ENCODE measurements around the gene UBE2O. TPM values are rescaled to one million over a fixed set of nuclear protein-coding genes. Genes with fewer than 3 reads are reported as not detected.

Gene UBE2O
- total and polyA plus RNA-seq, 8 donors = 10.4 to 19.8 (median 15.9) TPM

- TF ChIP-seq CTCF (IDR thresholded peaks at IDR 0.05) = no peak
- FAIRE-seq (no peak), DNase-seq (no peak), ATAC-seq (no peak)
- intact Hi-C loops (cut with DNase I) = no loop called here
- Histone ChIP-seq H3K36me3 (no peaks in the 10 kb centered on the region), H3K4me3 (no peak overlapping the region), H3K27ac (no peak overlapping the region), H3K4me1 (no peaks in the 10 kb centered on the region), H3K27me3 (no peaks in the 10 kb centered on the region), H3K9me3 (no peaks in the 10 kb centered on the region)
- 94% methylated on average over 6 of the region's 6 CpGs for WGBS, 2 donors
These were observed 30.1 kb downstream of the UBE2O start for GRCh38 chr17:76422860-76423259.

GRCh38 chr17:76422406-76422805, 30.5 kb downstream of the UBE2O start:
- TF ChIP-seq CTCF (IDR thresholded peaks at IDR 0.05) = no peak
- Histone ChIP-seq H3K9me3 (no peaks in the 10 kb centered on the region), H3K36me3 (no peaks in the 10 kb centered on the region), H3K4me3 (no peak overlapping the region), H3K27me3 (no peaks in the 10 kb centered on the region), H3K4me1 (no peaks in the 10 kb centered on the region), H3K27ac (no peak overlapping the region)
- intact Hi-C loops (cut with DNase I) = no loop called here
- ATAC-seq (no peak), DNase-seq (no peak), FAIRE-seq (no peak)
- 94 to 97% methylated on average over 8 of the region's 8 CpGs for WGBS, 2 donors

- no peaks in the 10 kb centered on the region for H3K36me3 ChIP-seq
- no peak overlapping the region for H3K27ac ChIP-seq
- ATAC-seq (peak; percentile 11 to 50 (median 40)), DNase-seq (no peak), FAIRE-seq (no peak)
- intact Hi-C loops (cut with DNase I) = no loop called here
- no peaks in the 10 kb centered on the region for H3K9me3 ChIP-seq
- H3K27me3 ChIP-seq = no peaks in the 10 kb centered on the region
- H3K4me1 ChIP-seq = no peaks in the 10 kb centered on the region
- TF ChIP-seq CTCF (IDR thresholded peaks at IDR 0.05) = no peak
- 70 to 71% methylated on average over 7 of the region's 7 CpGs for WGBS, 2 donors
- H3K4me3 ChIP-seq = no peak overlapping the region
These were observed 31.9 kb downstream of the UBE2O start for GRCh38 chr17:76421044-76421407.

GRCh38 chr17:76420356-76421043, 32.5 kb downstream of the UBE2O start:
- Histone ChIP-seq H3K4me1 (no peaks in the 10 kb centered on the region), H3K27ac (no peak overlapping the region), H3K27me3 (no peaks in the 10 kb centered on the region), H3K36me3 (no peaks in the 10 kb centered on the region), H3K4me3 (no peak overlapping the region), H3K9me3 (no peaks in the 10 kb centered on the region)
- intact Hi-C loops (cut with DNase I) = no loop called here
- no peak for FAIRE-seq
- 70 to 76% methylated on average over 10 of the region's 10 CpGs for WGBS, 2 donors
- DNase-seq = no peak
- no peak for TF ChIP-seq CTCF (IDR thresholded peaks at IDR 0.05)
- no peak for ATAC-seq

GRCh38 chr17:76419576-76420260, 33.2 kb downstream of the UBE2O start:
- Histone ChIP-seq H3K4me3 (no peak overlapping the region), H3K4me1 (no peaks in the 10 kb centered on the region), H3K36me3 (no peaks in the 10 kb centered on the region), H3K9me3 (no peaks in the 10 kb centered on the region), H3K27ac (no peak overlapping the region), H3K27me3 (no peaks in the 10 kb centered on the region)
- intact Hi-C loops (cut with DNase I) = no loop called here
- no peak for FAIRE-seq
- ATAC-seq = peak in 2 of 4 donors; percentile 12 to 29
- no peak for TF ChIP-seq CTCF (IDR thresholded peaks at IDR 0.05)
- 82 to 85% methylated on average over 17 of the region's 17 CpGs for WGBS, 2 donors
- no peak for DNase-seq
